NCI-H2029 treated with DMSO at 0.1 percent for 48 hours (cell line): ENCODE data around the gene CYB561A3.

Experiments
- DNase-seq: peaks from one replicate; lab custom pipeline; 2025; lab: John Stamatoyannopoulos, UW

Gene CYB561A3

DNA sequence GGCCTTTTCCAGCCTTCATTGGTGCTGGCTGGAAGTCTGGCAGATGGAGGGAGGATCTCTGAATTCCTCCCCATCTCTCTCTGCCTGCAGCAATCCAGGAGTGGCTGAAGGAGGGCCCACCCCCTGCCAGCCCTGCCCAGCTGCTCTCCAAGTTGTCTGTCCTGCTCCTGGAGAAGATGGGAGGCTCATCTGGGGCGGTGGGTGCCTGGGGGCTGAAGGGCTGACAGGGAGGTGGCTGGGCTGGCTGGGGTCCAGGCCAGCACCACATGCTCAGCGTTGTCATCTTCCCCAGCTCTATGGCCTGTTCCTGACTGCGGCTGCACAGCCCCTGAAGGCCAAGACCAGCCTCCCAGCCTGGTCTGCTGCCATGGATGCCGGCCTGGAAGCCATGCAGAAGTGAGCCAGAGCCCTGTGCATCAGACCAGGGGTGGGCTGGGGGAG lies 16.5 kb downstream of the CYB561A3 start:
- DNase-seq, result no peak

DNA sequence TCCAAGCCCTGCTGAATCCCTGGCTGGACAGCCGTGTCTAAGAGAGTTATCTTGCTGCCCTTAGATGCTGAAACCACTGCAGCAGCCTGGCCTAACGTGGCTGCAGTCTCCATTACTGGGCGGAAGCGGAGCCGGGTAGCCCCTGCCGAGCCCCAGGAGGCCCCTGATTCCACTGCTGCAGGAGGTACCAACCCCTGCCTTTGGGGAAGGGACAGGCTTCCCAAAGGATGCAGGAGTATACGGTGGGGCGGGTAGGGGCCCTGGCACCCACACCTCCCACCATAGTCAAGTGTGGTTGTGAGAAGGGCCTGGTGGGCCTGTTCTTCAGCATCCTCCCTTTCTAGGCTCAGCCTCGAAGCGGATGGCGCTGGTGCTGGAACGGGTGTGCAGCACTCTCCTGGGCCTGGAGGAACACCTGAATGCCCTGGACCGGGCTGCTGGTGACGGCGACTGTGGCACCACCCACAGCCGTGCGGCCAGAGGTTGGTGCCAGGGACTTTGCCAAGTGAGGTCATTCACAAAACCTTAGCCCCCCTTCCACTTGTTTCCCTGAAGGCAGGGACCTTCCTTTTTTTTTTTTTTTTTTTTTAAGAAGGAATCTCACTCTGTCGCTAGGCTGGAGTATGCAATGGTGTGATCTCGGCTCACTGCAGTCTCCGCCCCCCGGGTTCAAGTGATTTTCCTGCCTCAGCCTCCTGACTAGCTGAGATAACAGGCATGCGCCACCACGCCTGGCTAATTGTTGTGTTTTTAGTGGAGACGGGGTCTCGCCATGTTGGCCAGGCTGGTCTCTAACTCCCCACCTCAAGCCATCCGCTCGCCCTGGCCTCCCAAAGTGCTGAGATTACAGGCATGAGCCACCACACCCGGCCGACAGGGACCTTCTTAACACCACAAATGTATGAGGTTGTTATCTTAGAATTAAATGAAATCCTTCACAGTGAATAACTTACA lies 17.6 kb downstream of the CYB561A3 start:
- DNase-seq, result no peak

DNA sequence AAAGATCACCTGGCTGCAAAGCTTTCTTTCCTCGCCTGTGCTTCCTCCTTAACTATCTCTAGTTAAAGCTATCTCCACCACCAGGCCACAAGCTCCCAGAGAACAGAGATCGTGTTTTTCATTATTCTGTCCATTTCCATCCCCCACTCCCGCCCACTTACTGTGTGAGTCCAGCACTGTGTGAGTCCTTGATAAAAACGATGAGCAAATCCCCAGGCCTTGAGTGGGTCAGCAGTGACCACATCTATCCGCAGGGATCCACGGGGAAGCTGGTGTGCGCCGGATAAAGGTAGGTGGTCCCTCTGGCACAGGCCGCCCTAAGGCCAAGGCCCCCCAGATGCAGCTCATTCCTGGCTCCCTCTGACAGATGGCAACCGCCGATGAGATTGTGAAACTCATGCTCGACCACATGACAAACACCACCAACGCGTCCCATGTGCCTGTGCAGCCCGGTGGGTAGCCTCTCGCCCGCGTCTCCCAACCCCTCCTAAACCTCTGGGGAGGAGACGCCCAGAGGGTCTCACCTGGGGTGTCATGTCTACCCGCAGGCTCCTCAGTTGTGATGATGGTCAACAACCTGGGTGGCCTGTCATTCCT lies 19.4 kb downstream of the CYB561A3 start:
- no peak for DNase-seq

DNA sequence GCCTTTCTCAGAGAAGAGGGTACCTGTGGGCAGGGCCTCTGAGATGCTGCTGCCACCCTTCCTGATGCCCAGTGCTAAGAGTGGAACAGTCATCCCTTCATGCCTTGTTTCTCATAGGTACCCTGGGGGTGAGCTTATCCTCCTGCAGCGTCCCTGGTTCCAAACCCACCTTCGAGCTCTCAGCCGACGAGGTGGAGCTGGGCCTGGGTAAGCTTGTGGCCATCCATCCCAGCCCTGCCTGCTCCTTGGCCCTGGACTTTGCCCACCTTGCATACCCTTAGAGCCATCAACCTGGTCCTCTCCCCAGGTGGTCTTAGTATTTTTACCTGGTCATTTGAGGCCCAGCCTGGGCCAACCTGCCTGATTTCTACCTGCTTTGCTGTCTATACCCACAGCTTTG lies 20.0 kb downstream of the CYB561A3 start:
- no peak for DNase-seq

DNA sequence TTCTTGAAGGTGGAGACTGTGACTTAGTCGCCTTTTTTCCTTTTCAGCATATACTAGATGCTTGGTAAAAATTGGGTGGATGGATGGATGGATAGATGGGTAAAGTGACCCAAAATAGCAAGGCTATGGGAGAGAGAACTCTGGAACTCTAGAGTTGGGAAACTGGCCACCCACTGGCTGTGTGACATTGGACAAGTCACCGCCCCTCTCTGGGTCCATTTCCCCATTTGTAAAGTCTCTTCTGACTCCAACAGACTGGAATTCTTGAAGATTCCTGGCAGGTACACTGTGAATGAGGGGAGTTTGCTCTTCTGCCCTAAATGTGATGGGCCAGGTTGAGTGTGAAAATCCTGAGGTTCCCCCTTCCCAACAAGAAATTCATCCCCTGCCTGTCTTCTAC lies 20.7 kb downstream of the CYB561A3 start:
- no peak for DNase-seq

DNA sequence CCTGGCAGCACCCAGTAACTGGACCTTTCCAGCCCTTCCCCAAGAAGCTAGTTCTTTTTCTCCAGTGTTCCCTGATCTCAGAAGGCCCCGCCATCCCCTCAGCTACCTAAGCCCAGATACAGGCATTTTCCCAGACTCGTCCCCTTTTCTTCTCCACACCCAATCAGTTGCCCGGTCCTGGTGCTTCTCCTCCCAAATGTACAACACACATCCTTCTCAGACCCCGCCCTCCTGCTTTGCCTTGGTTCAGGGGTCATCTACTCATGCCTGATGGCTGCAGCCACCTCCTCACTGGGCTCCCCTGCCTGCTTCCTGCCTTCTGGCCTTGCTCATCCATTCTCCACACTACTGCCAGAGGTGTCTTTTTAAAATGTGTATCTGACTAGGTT lies 22.2 kb downstream of the CYB561A3 start:
- no peak for DNase-seq

DNA sequence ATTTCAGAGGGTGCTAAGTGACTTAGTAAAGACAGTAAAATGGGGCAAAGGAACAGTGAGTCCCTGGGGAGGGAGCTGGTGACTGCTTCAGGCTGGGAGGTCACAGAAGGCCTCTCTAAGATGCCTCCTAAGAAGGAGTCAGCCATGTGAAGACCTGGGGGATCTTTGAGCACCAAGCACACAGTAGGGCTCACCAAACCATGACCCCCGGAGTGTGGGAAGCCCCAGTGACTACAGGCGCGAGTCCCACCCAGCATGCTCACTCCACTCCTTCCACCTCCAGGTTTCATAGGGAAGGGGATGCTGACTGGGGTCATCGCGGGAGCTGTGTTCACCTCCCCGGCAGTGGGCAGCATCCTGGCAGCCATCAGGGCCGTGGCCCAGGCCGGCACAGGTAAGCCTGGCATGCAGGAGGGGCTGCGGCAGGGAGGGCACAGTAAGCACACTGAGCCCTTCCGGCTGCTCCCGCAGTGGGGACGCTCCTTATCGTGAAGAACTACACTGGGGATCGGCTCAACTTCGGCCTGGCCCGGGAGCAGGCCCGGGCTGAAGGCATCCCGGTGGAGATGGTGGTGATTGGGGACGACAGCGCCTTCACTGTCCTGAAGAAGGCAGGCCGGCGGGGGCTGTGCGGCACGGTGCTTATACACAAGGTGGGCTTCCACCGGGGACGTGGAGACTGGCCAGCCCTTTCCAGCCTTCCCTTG lies 22.7 kb downstream of the CYB561A3 start:
- DNase-seq, result no peak

DNA sequence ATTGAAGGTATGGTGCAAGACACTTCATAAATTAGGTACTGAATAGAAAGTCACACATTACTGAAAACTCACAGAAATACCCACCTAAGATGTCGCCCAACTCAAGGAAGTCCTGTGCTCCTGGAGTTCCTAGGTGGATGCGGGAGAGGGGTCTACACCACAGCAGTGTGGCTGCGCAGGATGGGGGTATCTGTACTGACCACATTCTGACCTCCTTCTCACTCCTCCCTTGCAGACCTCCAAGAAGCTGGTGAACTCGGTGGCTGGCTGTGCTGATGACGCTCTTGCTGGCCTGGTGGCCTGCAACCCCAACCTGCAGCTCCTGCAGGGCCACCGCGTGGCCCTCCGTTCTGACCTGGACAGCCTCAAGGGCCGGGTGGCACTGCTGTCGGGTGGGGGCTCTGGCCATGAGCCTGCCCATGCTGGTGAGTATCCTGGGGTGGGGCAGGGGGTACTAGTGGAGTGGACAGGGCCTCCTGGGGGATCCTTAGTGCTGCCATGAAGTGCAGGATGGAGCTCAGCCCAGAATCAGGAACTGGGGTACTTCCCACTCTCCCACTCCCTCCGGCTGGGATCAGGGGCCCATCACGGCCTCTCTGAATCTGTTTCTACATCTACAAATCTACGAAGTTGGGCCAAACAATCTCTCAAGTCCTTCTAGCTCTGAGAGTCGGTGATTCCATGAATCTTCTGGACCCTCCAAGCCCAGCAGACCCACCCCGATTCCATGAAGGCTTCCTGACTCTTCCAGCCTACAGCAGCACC lies 23.8 kb downstream of the CYB561A3 start:
- no peak for DNase-seq

DNA sequence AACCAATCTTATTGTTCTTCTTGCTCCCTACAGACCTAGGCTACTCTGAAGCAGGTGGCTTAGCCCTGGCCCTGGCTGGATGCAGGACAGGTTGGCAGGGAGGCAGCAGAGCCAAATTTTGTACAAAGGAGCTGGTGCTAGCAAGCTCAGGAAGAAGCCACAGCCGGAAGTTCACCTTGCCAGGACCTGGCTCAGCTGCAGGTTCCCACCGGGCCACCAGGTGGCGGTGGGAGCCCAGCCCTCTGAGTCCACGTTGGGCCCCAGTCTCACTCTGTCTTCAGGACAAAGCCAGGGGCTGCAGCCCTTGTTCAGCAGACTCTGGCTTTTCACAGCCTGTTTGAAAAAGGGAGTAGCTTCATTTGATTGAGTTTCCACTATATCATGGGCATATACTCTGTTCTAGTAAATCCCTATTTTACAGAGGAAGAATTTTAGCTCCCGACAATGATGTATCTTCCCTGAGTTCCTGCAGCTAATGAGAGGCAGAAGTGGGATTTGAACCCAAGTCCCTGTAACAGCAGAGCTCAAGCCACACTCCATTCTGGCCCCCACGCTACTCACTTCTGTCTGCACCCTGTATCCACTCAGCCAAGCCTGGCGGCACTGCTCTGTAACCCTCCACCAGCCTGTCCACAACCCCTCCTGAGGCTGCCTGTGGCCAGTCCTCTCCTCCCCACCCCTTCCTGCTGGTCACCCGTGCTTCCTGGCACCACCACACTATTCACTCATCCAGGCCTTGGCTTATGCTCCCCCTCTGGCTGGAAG lies 25.3 kb downstream of the CYB561A3 start:
- DNase-seq, result peak; percentile 78

DNA sequence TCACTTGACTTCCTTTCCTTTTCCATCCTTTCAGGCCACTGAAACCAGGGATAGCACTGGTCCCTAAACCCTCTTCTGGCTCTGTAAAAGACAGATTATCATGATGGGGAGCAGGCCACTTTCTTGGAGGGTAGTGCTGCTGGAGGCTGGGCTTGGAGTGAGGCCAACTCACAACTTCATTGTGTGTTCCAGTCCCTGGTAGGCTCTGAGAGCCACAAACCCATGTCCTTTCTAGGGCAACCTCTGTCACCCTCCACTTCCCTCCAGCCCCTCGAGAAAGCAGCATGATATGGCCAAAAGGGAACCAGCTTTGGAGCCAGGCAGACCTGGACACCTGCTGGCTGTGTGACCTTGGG lies 26.3 kb downstream of the CYB561A3 start:
- DNase-seq, result no peak

DNA sequence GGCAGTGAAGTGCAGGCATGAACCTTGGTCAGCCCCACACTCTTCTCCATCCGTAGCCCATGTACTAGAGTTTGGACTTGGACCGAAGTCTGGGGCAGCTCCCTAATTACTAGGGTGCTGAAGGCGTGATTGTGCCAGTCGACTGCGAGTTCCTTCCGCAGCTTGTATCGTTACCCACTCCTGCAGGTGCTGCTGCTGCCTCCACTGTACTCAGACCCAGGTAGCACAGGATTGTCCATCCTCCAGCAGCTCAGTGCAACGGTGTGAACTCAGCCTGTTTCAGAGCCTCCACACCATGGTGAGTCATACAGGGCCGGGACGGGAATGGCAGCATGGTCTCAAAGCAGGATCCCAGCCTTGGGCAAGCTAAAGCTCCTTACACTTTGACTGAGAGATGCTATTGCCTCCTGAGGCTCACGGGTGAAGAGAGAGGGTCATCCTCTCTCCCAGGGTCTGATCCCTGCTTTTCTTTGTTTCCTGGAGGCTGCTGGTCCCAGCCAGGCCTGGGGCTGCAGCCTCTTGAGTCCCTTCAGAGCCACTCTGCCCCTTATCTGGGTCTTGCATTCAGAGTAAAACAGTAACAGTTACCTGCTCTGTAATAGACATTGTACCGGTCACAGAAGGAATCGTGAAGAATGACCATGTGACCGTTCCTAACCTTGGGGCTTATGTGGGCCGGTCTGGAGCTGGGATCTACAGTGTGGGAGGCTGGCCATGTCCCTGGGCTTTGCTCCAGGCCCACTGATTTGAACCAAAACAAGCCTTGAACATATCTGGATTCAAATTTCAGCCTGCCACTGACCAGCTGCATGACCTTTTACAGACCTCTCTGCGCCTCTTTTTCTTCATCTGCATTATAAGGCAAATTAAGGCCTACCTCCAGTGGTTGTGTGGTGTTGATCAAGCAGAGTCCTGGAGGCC lies 27.0 kb downstream of the CYB561A3 start:
- DNase-seq, result no peak

DNA sequence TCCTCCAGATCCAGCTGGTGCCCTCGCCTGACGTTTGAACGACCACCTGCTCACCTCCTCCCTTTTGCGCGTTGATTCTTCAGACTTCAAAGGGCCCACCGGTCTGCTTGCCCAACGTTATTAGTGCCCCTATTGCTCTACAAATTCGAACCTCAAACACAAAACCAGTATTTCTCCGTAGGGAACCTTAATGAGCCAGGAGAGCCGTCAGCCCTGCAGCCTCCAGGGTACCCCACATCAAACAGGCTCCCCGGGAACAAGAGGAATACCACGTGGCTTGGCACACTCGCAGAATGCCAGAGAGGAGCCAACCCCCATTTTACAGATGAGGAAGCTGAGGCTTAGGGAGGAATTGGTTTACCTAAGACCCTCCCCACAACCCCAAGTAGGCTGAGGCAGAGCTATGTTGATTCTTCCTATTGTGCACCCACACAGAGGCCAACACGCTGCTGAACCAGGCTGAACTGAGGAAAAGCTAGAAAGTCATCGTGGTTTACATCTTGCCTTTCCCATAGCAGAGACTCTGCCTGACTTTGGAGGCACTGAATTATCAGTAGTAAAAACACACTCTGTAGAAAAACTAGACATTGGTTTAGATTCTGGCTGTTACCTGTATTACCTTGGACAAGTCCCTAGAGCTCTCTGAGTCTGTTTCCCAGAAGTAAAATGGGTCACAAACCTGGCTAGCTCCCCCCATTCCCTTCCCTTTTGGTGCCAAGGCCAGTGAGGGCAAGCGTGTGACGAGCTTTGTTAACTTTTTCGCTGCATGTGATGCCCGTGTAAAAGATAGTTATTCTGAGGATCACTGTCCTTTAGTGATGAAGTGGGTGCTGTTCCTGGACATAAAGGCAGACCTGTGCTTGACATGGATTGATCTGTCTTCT lies 27.9 kb downstream of the CYB561A3 start:
- no peak for DNase-seq

DNA sequence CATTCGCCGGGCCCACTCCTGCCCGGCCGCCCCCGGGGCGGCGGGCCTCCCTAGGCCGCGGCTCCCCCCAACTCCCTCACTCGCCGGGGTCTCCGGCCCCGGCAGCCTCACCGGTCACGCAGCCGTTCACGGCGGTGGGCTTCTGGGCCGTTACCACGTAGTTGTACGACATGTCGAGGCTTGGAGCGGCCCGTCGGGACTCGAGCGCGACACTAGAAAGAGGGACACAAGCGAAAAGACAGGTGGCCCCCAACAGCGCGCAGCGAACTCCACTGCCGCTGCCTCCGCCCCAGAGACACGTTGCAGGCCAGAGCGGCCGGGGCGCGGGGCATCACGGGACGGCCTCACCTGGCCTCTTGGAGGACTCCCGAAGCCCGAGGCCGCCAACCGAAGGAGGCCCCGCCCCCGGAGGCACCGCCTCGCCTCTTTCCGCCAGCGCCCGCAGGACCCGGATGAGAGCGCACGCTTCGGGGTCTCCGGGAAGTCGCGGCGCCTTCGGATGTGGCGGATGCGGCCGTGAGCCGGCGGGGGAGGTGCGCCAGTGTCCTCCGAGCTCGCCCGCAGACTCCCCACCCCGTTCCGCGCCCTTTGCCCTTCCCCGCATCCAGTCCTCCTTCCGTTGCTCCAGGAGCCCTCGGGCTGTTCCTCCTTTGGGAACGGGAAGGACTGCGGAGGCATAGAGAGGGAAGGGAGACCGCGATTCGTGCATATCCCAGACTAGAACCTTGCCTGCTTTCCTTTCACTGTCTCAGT lies 28.7 kb downstream of the CYB561A3 start, which contains the start of the genes DDB1 and TKFC:
DDB1 (minus strand) TSS at position 309 of the 753 bp plus-strand sequence; CDS start at position 172, 137 bp downstream.
TKFC (plus strand) TSS at position 432 of the 753 bp plus-strand sequence. CDS start 1,501 bp downstream, outside the sequence.
- DNase-seq, result peak; percentile 72

DNA sequence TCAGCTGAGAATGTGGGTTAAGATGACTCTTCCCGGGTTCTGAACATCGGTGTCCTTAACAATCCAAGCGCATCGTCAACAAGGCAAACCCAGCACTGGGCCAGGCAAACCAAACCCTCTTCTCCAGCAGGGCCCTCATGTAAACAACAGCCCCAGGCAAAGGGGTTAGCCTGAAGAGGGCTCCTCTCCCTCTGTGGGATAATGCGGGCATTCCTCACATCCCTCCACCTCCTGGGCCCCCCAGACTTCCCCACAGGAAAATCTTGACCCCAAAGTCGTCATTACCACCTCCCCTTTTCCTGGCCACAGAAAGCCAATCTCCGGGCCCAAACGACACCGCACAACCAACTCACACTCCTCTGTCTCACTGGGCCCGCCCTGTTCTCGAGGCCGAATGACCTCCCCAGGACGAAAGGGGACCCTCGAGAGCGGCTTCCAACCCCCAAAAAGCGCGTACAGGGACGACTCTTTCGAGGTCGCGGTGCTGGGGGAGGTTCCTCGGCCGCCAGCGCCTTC lies 29.3 kb downstream of the CYB561A3 start:
- DNase-seq, result no peak

DNA sequence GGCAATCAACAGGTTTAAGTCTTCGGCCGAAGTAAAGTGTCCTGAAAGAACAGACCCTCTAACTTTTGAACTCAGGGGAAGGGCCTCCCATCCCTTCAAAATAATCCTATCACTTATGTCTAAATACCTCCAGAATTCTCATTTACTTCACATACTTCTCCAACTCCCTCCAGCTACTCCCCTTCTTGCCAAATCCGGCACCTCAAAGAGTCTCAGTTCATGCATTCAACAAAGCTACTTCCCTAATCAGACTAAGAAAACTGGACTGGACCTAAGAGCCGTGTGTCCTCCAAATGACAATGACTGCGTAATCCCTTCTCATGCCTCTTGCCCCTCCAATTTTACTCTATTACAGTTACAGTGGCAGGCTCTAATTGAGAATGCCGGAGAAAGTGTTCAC lies 30.0 kb downstream of the CYB561A3 start:
- no peak for DNase-seq

DNA sequence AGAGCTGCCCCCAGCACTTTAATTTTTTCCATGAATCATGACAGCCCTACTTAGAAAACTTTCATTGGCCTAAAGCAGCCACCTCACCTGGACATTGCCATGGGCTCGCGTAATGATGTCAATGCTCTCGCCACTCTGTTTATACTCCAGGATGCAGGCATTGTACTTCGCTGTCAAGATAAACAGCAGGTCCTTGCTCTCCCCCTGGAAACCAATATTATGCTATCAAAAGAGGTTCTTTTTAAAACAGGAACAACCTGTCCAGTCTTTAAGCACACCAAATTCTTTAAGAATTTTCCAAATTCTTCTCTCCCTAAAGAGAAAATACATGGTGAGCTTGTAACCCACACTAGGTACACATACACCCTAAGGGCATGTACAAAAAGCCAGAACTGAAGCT lies 31.8 kb downstream of the CYB561A3 start:
- no peak for DNase-seq

DNA sequence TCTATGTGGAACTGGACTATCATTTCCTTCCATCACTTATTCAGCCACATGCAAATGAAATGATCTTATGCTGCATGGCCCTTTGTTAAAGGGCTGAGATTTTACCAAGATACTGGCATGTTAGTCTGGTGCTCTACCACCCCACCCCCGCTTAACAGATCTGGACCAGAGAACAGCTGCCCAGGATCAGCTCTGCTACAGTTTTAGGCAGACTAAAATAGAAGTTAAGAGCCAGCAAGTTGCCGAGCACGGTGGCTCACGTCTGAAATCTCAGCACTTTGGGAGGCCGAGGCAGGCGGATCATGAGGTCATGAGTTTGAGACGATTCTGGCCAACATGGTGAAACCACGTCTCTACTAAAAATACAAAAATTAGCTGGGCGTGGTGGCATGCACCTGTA lies 33.3 kb downstream of the CYB561A3 start:
- DNase-seq, result no peak

DNA sequence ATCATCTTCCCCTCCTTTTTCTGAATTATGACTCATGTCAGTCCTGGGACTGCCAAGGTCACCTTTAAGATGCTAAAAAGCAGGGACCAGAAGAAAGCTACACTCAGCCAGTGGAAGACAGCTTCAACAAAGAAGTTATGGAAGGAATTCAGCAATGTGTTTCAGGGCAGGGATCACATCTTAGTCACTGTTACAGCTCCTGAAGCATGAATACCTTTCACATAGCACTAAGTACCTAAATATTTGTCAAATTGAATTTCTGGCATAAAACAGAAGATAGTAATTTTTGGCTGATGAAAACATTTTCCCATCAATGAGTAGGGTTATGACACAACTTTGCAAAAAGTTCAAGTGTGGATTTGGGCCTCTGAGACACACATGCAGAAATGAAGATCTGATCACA lies 34.0 kb downstream of the CYB561A3 start:
- no peak for DNase-seq
